DND-41 (cell line): ENCODE measurements around the gene PSMC3IP.
"Not testable (repeated sequence)": the region's sequence is repeated elsewhere in the genome, so short reads cannot be mapped to it uniquely, and the experiment has no call there.

Source experiments
- ATAC-seq: fragments of 200-7000 bp; cut with Tn5 transposase; 3 replicates; pipeline ENCODE4 v1.9.1; 2021; ENCODE audit warnings: low read depth; ENCODE audit not compliant: insufficient read depth
- DNase-seq: peaks from one replicate; pipeline ENCODE4 v3.0.0-alpha.2; 2020
- H2AFZ ChIP-seq: 2 replicates; pipeline ENCODE4 v1.6.0; 2012; ENCODE audit warnings: low read depth, low read length
- H3K27ac ChIP-seq: 2 replicates; pipeline ENCODE4 v1.5.1; 2012; ENCODE audit warnings: low read length, inconsistent platforms
- H3K27me3 ChIP-seq: fragments of 200-600 bp; sonication (generic); 2 replicates; pipeline ENCODE4 v1.6.0; 2012; ENCODE audit warnings: low read length, mild to moderate bottlenecking, inconsistent platforms; ENCODE audit not compliant: insufficient read depth, poor library complexity
- H3K36me3 ChIP-seq: 2 replicates; pipeline ENCODE4 v1.5.1; 2012; ENCODE audit warnings: low read length, inconsistent platforms; ENCODE audit not compliant: insufficient read depth
- H3K4me1 ChIP-seq: 2 replicates; pipeline ENCODE4 v1.5.1; 2012; ENCODE audit warnings: mild to moderate bottlenecking, low read length; ENCODE audit not compliant: insufficient read depth
- H3K4me2 ChIP-seq: 2 replicates; pipeline ENCODE4 v1.6.0; 2012; ENCODE audit warnings: mild to moderate bottlenecking, moderate library complexity, low read length, inconsistent platforms; ENCODE audit not compliant: insufficient read depth
- H3K4me3 ChIP-seq, 2 experiments: fragments of 200-600 bp in 1 of 2; shearing (Covaris generic) in 1 of 2; 2 replicates each; pipeline ENCODE4 v1.5.1; 2012 to 2016; ENCODE audit warnings: inconsistent platforms in 2 of 2, low read length in 2 of 2, mild to moderate bottlenecking in 2 of 2, low read depth in 1 of 2, moderate library complexity in 1 of 2
- H3K79me2 ChIP-seq: 2 replicates; pipeline ENCODE4 v1.6.0; 2012; ENCODE audit warnings: low read length, inconsistent platforms; ENCODE audit not compliant: insufficient read depth
- H3K9ac ChIP-seq: 2 replicates; pipeline ENCODE4 v1.6.0; 2012; ENCODE audit warnings: low read depth, mild to moderate bottlenecking, inconsistent platforms, low read length, moderate library complexity
- H3K9me3 ChIP-seq: 2 replicates; pipeline ENCODE4 v1.5.1; 2012; ENCODE audit warnings: low read length, moderate library complexity, mild to moderate bottlenecking, inconsistent platforms; ENCODE audit not compliant: insufficient read depth, severe bottlenecking
- H4K20me1 ChIP-seq: 2 replicates; pipeline ENCODE4 v1.6.0; 2012; ENCODE audit warnings: low read length; ENCODE audit not compliant: insufficient read depth
- EZH2 ChIP-seq: IDR thresholded peaks from 3 replicates; pipeline ENCODE4 v1.6.1; 2012; ENCODE audit warnings: borderline replicate concordance, low read depth, mild to moderate bottlenecking, moderate library complexity, low read length, inconsistent platforms; ENCODE audit not compliant: severe bottlenecking
- TF ChIP-seq, protein P1 (sequence below): IDR thresholded peaks from 2 replicates; pipeline ENCODE4 v1.5.1; 2012; ENCODE audit warnings: borderline replicate concordance, low read length, moderate library complexity, mild to moderate bottlenecking; ENCODE audit not compliant: poor library complexity, severe bottlenecking; ENCODE audit errors: extremely low read depth

PSMC3IP gene, protein sequence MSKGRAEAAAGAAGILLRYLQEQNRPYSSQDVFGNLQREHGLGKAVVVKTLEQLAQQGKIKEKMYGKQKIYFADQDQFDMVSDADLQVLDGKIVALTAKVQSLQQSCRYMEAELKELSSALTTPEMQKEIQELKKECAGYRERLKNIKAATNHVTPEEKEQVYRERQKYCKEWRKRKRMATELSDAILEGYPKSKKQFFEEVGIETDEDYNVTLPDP

DNA sequence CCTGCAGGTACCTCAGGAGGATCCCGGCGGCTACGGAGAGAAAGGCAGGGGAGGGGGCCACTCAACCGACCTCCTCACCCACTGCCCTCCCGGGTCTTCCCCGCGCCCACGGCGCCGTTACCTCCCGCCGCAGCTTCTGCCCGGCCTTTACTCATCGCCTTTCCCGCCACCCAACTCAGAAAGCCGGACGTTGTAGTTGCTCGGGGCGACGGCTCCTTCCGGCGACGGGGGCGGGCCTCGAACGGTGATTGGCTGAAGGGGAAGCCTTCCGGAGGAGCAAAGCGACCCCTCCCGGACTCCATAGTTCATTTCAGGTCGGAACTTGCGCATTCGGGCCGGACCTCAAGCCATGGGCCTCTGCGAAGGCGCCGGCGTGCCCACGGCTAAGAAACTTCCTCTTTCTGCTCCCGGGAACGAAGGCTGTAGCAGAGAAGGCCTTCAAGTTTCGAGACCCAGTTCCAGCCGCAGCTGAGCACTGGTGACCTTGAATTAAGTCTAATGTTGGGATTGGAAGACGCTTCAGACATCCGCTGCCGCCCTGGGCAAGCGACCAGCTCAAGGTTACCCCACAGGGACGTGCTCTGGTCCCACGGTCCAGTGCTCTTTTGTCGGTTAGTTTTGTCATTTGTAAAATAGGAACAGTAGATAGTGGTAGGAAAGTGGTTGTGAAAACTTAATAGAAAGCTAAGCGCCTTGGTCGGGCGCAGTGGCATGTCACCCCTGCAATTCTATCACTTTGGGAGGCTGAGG, at the start of gene PSMC3IP:
Gene PSMC3IP (minus strand): TSS at position 198 of the 750 bp plus-strand sequence. CDS start 43 bp downstream, at position 155.
- TF ChIP-seq, protein P1, sequence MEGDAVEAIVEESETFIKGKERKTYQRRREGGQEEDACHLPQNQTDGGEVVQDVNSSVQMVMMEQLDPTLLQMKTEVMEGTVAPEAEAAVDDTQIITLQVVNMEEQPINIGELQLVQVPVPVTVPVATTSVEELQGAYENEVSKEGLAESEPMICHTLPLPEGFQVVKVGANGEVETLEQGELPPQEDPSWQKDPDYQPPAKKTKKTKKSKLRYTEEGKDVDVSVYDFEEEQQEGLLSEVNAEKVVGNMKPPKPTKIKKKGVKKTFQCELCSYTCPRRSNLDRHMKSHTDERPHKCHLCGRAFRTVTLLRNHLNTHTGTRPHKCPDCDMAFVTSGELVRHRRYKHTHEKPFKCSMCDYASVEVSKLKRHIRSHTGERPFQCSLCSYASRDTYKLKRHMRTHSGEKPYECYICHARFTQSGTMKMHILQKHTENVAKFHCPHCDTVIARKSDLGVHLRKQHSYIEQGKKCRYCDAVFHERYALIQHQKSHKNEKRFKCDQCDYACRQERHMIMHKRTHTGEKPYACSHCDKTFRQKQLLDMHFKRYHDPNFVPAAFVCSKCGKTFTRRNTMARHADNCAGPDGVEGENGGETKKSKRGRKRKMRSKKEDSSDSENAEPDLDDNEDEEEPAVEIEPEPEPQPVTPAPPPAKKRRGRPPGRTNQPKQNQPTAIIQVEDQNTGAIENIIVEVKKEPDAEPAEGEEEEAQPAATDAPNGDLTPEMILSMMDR, result peak; percentile 60
- TF ChIP-seq EZH2, result no peak
- Histone ChIP-seq H3K9me3 (no peaks in the 10 kb centered on the region), H3K36me3 (peaks cover 67% of the 10 kb centered on the region), H2AFZ (peak within 1 kb of the TSS; percentile 95), H3K4me3 (peak within 1 kb of the TSS; percentile 89 to 92), H3K4me2 (peak within 1 kb of the TSS; percentile 74), H4K20me1 (peaks cover 7% of the 10 kb centered on the region; the same call in 1 of the 2 replicates), H3K27me3 (no peaks in the 10 kb centered on the region), H3K27ac (peak within 1 kb of the TSS; percentile 87), H3K79me2 (peaks cover 65% of the 10 kb centered on the region), H3K4me1 (peaks cover 57% of the 10 kb centered on the region), H3K9ac (peak within 1 kb of the TSS; percentile 76)
- DNase-seq, result peak; percentile 94
- peak; percentile 88 for ATAC-seq

DNA sequence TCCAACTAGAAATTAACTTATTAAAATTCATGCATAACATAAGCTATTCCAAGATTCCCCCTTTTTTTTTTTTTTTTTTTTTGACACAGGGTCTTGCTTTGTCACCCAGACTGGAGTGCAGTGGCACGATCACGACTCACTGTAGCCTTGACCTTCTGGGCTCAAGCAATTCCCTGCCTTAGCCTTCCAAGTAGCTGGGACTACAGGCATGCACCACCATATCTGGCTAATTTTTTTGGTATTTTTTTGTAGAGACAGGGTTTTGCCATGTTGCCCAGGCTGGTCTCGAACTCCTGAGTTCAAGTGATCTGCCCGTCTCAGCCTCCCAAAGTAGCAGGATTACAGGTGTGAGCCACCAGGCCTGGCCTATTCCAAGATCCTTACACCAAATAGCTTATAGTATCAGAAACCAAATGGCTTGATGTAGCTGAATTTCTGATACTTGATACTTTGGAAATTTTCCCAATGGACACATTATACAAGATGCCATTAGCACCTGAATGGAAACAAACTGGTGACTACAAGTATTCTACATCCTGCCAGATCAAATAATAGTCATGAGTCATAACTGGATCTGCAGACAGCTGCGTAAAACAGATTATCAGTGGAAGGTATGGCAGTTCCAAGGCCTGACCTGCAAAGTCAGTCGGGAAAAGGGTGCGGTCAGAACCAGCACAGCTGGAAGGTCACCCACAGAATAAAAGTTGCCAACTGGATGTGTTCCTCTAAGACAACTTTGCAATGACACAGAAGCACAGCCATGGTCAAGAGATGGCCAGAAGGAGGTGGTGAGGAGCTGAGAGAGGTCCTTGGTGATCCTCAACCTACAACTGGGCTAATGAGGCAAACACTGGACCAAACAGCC, 46.4 kb upstream of the PSMC3IP start:
- Histone ChIP-seq H3K36me3 (no peaks in the 10 kb centered on the region), H3K4me2 (no peak overlapping the region), H3K4me3 (no peak overlapping the region), H3K9me3 (no peaks in the 10 kb centered on the region), H3K27me3 (no peaks in the 10 kb centered on the region), H3K9ac (no peak overlapping the region), H2AFZ (no peak overlapping the region), H3K79me2 (no peaks in the 10 kb centered on the region), H4K20me1 (no peaks in the 10 kb centered on the region), H3K4me1 (no peaks in the 10 kb centered on the region), H3K27ac (no peak overlapping the region)
- TF ChIP-seq, protein P1, result no peak
- TF ChIP-seq EZH2, result no peak
- no peak for ATAC-seq
- DNase-seq, result no peak

DNA sequence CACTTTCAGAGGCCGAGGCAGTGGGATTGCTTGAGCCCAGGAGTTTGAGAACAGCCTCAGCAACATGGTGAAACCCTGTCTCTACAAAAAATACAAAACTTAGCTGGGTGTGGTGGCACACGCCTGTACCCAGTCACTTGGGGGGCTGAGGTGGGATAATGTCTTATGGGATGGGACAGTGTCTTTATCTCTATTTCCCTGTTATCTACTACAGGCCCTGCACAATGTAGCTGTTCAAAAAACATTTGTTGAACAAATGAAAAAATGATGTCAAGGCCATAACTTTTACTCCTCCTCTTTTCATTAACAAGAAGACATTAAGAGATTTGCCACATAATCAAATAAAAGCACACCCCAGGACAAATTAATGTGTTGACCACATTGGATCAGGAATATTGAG, 45.7 kb upstream of the PSMC3IP start:
- no peaks in the 10 kb centered on the region for H3K36me3 ChIP-seq

DNA sequence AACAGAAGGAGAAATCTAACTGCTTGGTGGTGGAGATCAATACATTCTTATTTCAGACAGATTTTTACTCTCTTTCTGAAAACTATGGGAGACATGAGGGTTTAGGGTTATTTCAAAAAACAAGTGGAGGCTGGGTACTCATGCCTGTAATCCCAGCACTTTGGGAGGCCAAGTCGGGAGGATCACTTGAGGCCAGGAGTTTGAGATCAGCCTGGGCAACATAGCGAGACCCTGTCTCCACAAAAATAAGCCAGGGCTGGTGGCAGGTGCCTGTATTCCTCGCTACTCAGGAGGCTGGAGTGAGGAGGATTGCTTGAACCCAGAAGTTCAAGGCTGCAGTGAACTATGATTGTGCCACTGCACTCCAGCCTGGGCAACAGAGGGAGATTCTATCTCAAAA, 44.5 kb upstream of the PSMC3IP start:
- not testable (repeated sequence) for H3K9ac ChIP-seq, H3K9me3 ChIP-seq, H3K36me3 ChIP-seq, ATAC-seq, H3K4me1 ChIP-seq, H3K27ac ChIP-seq, H3K4me2 ChIP-seq, H3K79me2 ChIP-seq, H2AFZ ChIP-seq, H3K4me3 ChIP-seq, H3K27me3 ChIP-seq, H4K20me1 ChIP-seq, DNase-seq

More for the DNA sequence above, 45.7 kb upstream of the PSMC3IP start:
- H3K27ac ChIP-seq, result no peak overlapping the region
- no peaks in the 10 kb centered on the region for H3K9me3 ChIP-seq
- H3K79me2 ChIP-seq, result no peaks in the 10 kb centered on the region
- H3K9ac ChIP-seq, result no peak overlapping the region
- no peak overlapping the region for H2AFZ ChIP-seq
- ATAC-seq (no peak), DNase-seq (no peak)
- no peak overlapping the region for H3K4me3 ChIP-seq
- no peaks in the 10 kb centered on the region for H3K4me1 ChIP-seq
- no peaks in the 10 kb centered on the region for H4K20me1 ChIP-seq
- no peak overlapping the region for H3K4me2 ChIP-seq
- H3K27me3 ChIP-seq, result no peaks in the 10 kb centered on the region
- TF ChIP-seq EZH2, result no peak
- TF ChIP-seq, protein P1, result no peak
